A673 (cell line): ENCODE results near the gene PLCB4. TPM values are rescaled to one million over a fixed set of nuclear protein-coding genes. Genes with fewer than 3 reads are reported as not detected.

ENCODE experiments used
- BruUV-seq: library from RNA; stranded (reverse); fragments of 400-500 nt; replicated peaks from 2 replicates; lab custom pipeline; 2021; lab: Mats Ljungman, UMichigan
- CTCF ChIA-PET: fragments of 300-600 bp; sonication (Branson Sonifier 250); formaldehyde crosslinking; loops from one replicate; lab custom pipeline; 2022; ENCODE audit warnings: antibody characterized with exemption; lab: Charles Lee
- POLR2A ChIA-PET: fragments of 300-600 bp; sonication (Branson Sonifier 250); formaldehyde crosslinking; loops from one replicate; lab custom pipeline; 2022; ENCODE audit warnings: antibody characterized with exemption; ENCODE audit not compliant: low non-redundant PET; lab: Charles Lee
- DNase-seq: peaks from one replicate; pipeline ENCODE4 v3.0.0-alpha.2; 2015; ENCODE audit warnings: low spot score
- H3K27ac ChIP-seq: fragments of 200-600 bp; sonication (generic); 2 replicates; pipeline ENCODE4 v1.5.1; 2016; ENCODE audit warnings: mixed run types, low read depth, mild to moderate bottlenecking, mixed read lengths, antibody characterized with exemption, low read length; ENCODE audit not compliant: poor library complexity, severe bottlenecking
- H3K27me3 ChIP-seq: fragments of 200-600 bp; sonication (generic); replicated peaks from 2 replicates; pipeline ENCODE4 v1.6.1; 2017; ENCODE audit warnings: mixed run types, low read depth, mild to moderate bottlenecking, mixed read lengths, antibody characterized with exemption, low read length; ENCODE audit not compliant: insufficient read depth, poor library complexity
- H3K36me3 ChIP-seq: fragments of 200-600 bp; sonication (generic); 2 replicates; pipeline ENCODE4 v1.6.1; 2016; ENCODE audit warnings: mixed run types, mild to moderate bottlenecking, mixed read lengths, antibody characterized with exemption, low read length; ENCODE audit not compliant: insufficient read depth, poor library complexity, severe bottlenecking
- H3K4me1 ChIP-seq: fragments of 200-600 bp; sonication (generic); 2 replicates; pipeline ENCODE4 v1.6.1; 2017; ENCODE audit warnings: mixed run types, mild to moderate bottlenecking, mixed read lengths, antibody characterized with exemption, low read length; ENCODE audit not compliant: insufficient read depth, poor library complexity, severe bottlenecking
- H3K4me3 ChIP-seq: fragments of 200-600 bp; sonication (generic); 2 replicates; pipeline ENCODE4 v1.5.1; 2016; ENCODE audit warnings: low read depth, mixed run types, mild to moderate bottlenecking, mixed read lengths, low read length; ENCODE audit not compliant: poor library complexity, severe bottlenecking
- H3K9me3 ChIP-seq: fragments of 200-600 bp; sonication (generic); 2 replicates; pipeline ENCODE4 v1.6.1; 2016; ENCODE audit warnings: mixed run types, low read depth, mild to moderate bottlenecking, mixed read lengths, antibody characterized with exemption, low read length; ENCODE audit not compliant: poor library complexity, severe bottlenecking
- EZH2 ChIP-seq: fragments of 200-600 bp; sonication (generic); IDR thresholded peaks from 2 replicates; pipeline ENCODE4 v1.6.1; 2017; ENCODE audit warnings: borderline replicate concordance, low read depth, mild to moderate bottlenecking, mixed read lengths, antibody characterized with exemption, low read length; ENCODE audit not compliant: poor library complexity, severe bottlenecking
- intact Hi-C: fragments of 100-400 bp; cut with micrococcal nuclease; formaldehyde crosslinking; loops from one replicate; pipeline ENCODE4 v1.10.0; 2022; ENCODE audit not compliant: unreplicated experiment
- total RNA-seq: library from RNA; stranded (reverse); gene quantifications from 2 replicates; pipeline ENCODE4 v1.2.3, GENCODE V29; 2021
- TF ChIP-seq, protein P1 (sequence below): fragments of 300-800, 200-600 bp; sonication (generic); conservative IDR thresholded peaks from 2 replicates; pipeline ENCODE4 v1.5.1; 2017; ENCODE audit warnings: low read depth, mild to moderate bottlenecking, antibody characterized with exemption, low read length, moderate library complexity, mixed read lengths

Gene PLCB4
- total RNA-seq, 1 experiment from 2014 or later: 6.2 TPM

DNA sequence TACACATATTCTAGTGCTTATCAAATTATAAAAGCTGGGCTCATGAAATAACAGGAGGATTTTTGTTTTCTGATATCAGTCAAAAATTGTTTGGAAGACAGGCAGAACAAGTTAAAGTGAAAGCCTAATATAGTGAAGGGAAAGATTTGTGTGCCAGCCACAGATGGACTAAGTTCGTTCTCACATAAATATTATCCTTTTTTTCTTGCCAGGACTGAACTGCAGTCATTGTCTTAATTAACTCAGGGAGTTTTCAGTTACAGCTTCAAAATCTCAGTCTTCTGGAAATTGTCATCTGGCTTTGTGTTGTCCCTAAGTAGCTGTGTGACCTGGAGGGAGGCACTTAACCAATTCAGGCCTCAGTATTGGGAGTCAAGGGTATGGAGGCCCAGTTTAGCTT lies 40.7 kb downstream of the PLCB4 start:
- ChIA-PET POLR2A (no interaction called here), CTCF (no interaction called here)
- TF ChIP-seq, protein P1, sequence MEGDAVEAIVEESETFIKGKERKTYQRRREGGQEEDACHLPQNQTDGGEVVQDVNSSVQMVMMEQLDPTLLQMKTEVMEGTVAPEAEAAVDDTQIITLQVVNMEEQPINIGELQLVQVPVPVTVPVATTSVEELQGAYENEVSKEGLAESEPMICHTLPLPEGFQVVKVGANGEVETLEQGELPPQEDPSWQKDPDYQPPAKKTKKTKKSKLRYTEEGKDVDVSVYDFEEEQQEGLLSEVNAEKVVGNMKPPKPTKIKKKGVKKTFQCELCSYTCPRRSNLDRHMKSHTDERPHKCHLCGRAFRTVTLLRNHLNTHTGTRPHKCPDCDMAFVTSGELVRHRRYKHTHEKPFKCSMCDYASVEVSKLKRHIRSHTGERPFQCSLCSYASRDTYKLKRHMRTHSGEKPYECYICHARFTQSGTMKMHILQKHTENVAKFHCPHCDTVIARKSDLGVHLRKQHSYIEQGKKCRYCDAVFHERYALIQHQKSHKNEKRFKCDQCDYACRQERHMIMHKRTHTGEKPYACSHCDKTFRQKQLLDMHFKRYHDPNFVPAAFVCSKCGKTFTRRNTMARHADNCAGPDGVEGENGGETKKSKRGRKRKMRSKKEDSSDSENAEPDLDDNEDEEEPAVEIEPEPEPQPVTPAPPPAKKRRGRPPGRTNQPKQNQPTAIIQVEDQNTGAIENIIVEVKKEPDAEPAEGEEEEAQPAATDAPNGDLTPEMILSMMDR: no peak
- no peak for TF ChIP-seq EZH2
- H3K4me3 ChIP-seq: no peak overlapping the region
- H3K4me1 ChIP-seq: peaks cover 5% of the 10 kb centered on the region
- intact Hi-C loops: no loop called here
- H3K36me3 ChIP-seq: no peaks in the 10 kb centered on the region
- no peak for DNase-seq
- no peaks in the 10 kb centered on the region for H3K9me3 ChIP-seq
- H3K27ac ChIP-seq: no peak overlapping the region
- no peaks in the 10 kb centered on the region for H3K27me3 ChIP-seq
- BruUV-seq: no TSS peak

DNA sequence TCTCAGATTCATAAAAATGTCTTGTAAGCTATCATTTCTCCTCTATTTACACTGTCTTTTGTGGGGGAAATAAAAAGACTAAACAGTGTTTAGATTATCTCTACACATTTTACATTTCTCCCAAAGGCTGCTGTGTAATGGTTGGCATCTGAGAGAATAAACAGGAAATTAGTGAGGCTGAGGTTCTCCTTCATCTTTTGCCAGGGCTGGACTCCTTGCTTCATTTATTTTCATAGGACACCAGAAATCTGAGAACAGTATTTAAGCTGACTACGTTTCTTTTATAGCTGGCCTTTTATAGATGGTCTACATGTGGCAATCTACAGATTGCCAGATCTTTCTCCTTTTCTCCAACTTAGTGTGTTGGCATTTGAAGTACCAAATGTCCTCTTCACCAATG lies 41.5 kb downstream of the PLCB4 start:
- no peaks in the 10 kb centered on the region for H3K9me3 ChIP-seq
- peaks cover 5% of the 10 kb centered on the region for H3K4me1 ChIP-seq
- no peaks in the 10 kb centered on the region for H3K27me3 ChIP-seq
- no peak overlapping the region for H3K27ac ChIP-seq
- no peak for TF ChIP-seq EZH2
- TF ChIP-seq, protein P1: no peak
- ChIA-PET CTCF (no interaction called here), POLR2A (no interaction called here)
- H3K4me3 ChIP-seq: no peak overlapping the region
- no peaks in the 10 kb centered on the region for H3K36me3 ChIP-seq
- intact Hi-C loops: no loop called here
- no peak for DNase-seq
- no TSS peak for BruUV-seq

DNA sequence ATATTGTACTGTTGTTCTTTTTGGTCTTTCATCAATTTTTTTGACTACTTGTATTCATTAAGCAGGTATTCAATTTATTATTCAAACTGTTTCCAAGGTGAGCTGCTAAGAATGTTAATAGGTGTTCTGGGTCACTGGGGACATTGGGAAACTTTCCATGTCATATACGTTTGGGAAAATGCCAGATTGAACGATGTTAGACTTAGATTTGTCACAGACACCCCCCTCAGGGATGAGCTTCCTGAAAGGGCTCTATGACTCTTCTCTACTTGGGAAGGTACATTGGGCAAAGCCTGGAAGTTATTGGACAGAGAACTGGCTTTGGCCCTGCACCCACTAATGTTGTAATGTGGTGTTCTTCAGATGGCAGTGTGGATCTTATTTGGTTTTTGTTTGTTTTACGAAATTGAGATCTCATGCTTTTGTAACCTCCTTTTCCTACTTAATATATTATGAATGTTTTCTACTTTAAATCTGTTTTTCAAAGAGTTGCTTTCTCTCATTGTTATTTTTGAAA lies 42.1 kb downstream of the PLCB4 start:
- no peaks in the 10 kb centered on the region for H3K36me3 ChIP-seq
- no TSS peak for BruUV-seq
- H3K27ac ChIP-seq: no peak overlapping the region
- no peak for DNase-seq
- H3K4me1 ChIP-seq: peaks cover 5% of the 10 kb centered on the region
- no peaks in the 10 kb centered on the region for H3K9me3 ChIP-seq
- TF ChIP-seq EZH2: no peak
- TF ChIP-seq, protein P1: no peak
- ChIA-PET POLR2A (no interaction called here), CTCF (no interaction called here)
- H3K4me3 ChIP-seq: no peak overlapping the region
- no peaks in the 10 kb centered on the region for H3K27me3 ChIP-seq
- intact Hi-C loops: no loop called here
